HepG2 (cell line): ENCODE results near the gene MPV17L. TPM values are rescaled to one million over a fixed set of nuclear protein-coding genes. Genes with fewer than 3 reads are reported as not detected.
"Not testable (repeated sequence)": the region's sequence is repeated elsewhere in the genome, so short reads cannot be mapped to it uniquely, and the experiment has no call there.

ENCODE experiments used
- ATAC-seq: fragments of 200-7000 bp; cut with Tn5 transposase; 3 replicates; pipeline ENCODE4 v1.9.1; 2020; ENCODE audit warnings: mild to moderate bottlenecking, moderate library complexity
- BruUV-seq: library from RNA; stranded (reverse); fragments of 400-500 nt; replicated peaks from 2 replicates; lab custom pipeline; 2021; lab: Mats Ljungman, UMichigan
- CTCF ChIA-PET: fragments of 300-600 bp; formaldehyde crosslinking; extraction: SDS; loops from one replicate; lab custom pipeline; 2021; ENCODE audit warnings: low total read pairs, inconsistent platforms, low intra/inter-chr PET ratio; lab: Yijun Ruan, JAX
- POLR2A ChIA-PET: fragments of 350-600 bp; sonication (Branson Sonifier 250); formaldehyde crosslinking; loops from one replicate; lab custom pipeline; 2020; ENCODE audit warnings: antibody characterized with exemption, inconsistent platforms; lab: Yijun Ruan, JAX
- DNase-seq: peaks from one replicate; pipeline ENCODE4 v3.0.0-alpha.2; 2015; ENCODE audit warnings: low spot score
- FAIRE-seq: peaks from 3 replicates; lab custom pipeline; 2011; peaks lifted over from hg19 to GRCh38; lab: Jason Lieb, UNC
- H2AFZ ChIP-seq: one replicate; pipeline ENCODE4 v1.6.1; 2011; ENCODE audit warnings: low read length, inconsistent platforms
- H3K27ac ChIP-seq: fragments of 300-600 bp; 3 replicates; pipeline ENCODE4 v1.8.0; 2011; ENCODE audit warnings: mixed run types, mild to moderate bottlenecking, mixed read lengths, low read length, inconsistent platforms; ENCODE audit not compliant: insufficient read depth; ENCODE audit errors: extremely low read length
- H3K27me3 ChIP-seq, 2 experiments: fragments of 200-600 bp in 1 of 2; 2 replicates in 1 of 2; 3 replicates in 1 of 2; pipeline versions ENCODE4 v1.6.0 to v1.8.0; 2011; ENCODE audit warnings: low read length in 2 of 2, mild to moderate bottlenecking in 2 of 2, moderate library complexity in 2 of 2, inconsistent platforms in 1 of 2; ENCODE audit not compliant: insufficient read depth in 2 of 2, control insufficient read depth in 1 of 2
- H3K36me3 ChIP-seq, 2 experiments: fragments of 200-600 bp in 1 of 2; replicated peaks in 1 of 2; 2 replicates in 1 of 2; 3 replicates in 1 of 2; pipeline versions ENCODE4 v1.5.1 to v1.8.0; 2011; ENCODE audit warnings: low read length in 2 of 2, inconsistent platforms in 1 of 2; ENCODE audit not compliant: insufficient read depth in 2 of 2, control insufficient read depth in 1 of 2
- H3K4me1 ChIP-seq: 2 replicates; pipeline ENCODE4 v1.5.1; 2012; ENCODE audit warnings: low read length, inconsistent platforms; ENCODE audit not compliant: insufficient read depth
- H3K4me2 ChIP-seq: 2 replicates; pipeline ENCODE4 v1.6.0; 2011; ENCODE audit warnings: low read depth, low read length, inconsistent platforms
- H3K4me3 ChIP-seq, 3 experiments: fragments of 200-600 bp in 1 of 3; sonication (generic), shearing (Covaris generic) in 1 of 3; replicated peaks in 1 of 3; 2 replicates each; pipeline ENCODE4 v1.5.1; 2011 to 2016; ENCODE audit warnings: low read length in 3 of 3, inconsistent platforms in 2 of 3, low read depth in 2 of 3, mild to moderate bottlenecking in 2 of 3, control low read depth in 1 of 3, mixed read lengths in 1 of 3; ENCODE audit not compliant: insufficient read depth in 1 of 3
- H3K79me2 ChIP-seq: one replicate; pipeline ENCODE4 v1.6.1; 2011; ENCODE audit warnings: low read length, inconsistent platforms; ENCODE audit not compliant: insufficient read depth
- H3K9ac ChIP-seq: 2 replicates; pipeline ENCODE4 v1.6.0; 2011; ENCODE audit warnings: mild to moderate bottlenecking, low read depth, low read length, inconsistent platforms; ENCODE audit not compliant: insufficient read depth
- H3K9me3 ChIP-seq: 2 replicates; pipeline ENCODE4 v1.5.1; 2012; ENCODE audit warnings: mild to moderate bottlenecking, low read length
- H4K20me1 ChIP-seq: 2 replicates; pipeline ENCODE4 v1.6.0; 2011; ENCODE audit warnings: inconsistent platforms, mild to moderate bottlenecking, low read length, moderate library complexity; ENCODE audit not compliant: insufficient read depth
- HOXA3 ChIP-seq: sonication (generic); formaldehyde crosslinking; IDR thresholded peaks from 2 replicates; pipeline ENCODE4 v1.5.0; 2020; ENCODE audit warnings: missing genetic modification reagents
- LBX2 ChIP-seq: sonication (generic); formaldehyde crosslinking; IDR thresholded peaks from 2 replicates; pipeline ENCODE4 v1.5.0; 2020; ENCODE audit warnings: missing genetic modification reagents, mild to moderate bottlenecking, borderline replicate concordance
- MAFF ChIP-seq: IDR thresholded peaks from 2 replicates; pipeline ENCODE4 v1.6.1; 2011; ENCODE audit warnings: low read depth, low read length, improper control_type of control experiment
- MAFK ChIP-seq, 2 experiments: IDR thresholded peaks in 1 of 2; conservative IDR thresholded peaks in 1 of 2; 2 replicates each; pipeline ENCODE4 v1.6.1; 2011; ENCODE audit warnings: improper control_type of control experiment in 2 of 2, low read length in 2 of 2
- ZMYM3 ChIP-seq: sonication (generic); formaldehyde crosslinking; IDR thresholded peaks from 2 replicates; pipeline ENCODE4 v1.5.1; 2020; ENCODE audit warnings: mild to moderate bottlenecking, missing genetic modification reagents
- ZNF121 ChIP-seq: sonication (generic); formaldehyde crosslinking; IDR thresholded peaks from 2 replicates; pipeline ENCODE4 v1.5.0; 2020; ENCODE audit warnings: mild to moderate bottlenecking, missing genetic modification reagents
- ZNF770 ChIP-seq: sonication (generic); formaldehyde crosslinking; IDR thresholded peaks from 2 replicates; pipeline ENCODE4 v1.5.0; 2020; ENCODE audit warnings: mild to moderate bottlenecking, missing genetic modification reagents
- WGBS: methylation state at CpG from one replicate; pipeline ENCODE4 v1.1.6; 2017; ENCODE audit warnings: low lambda C conversion rate; 5-methylcytosine and 5-hydroxymethylcytosine counted together
- in situ Hi-C: cut with HindIII; loops from 2 replicates; pipeline ENCODE4 v1.10.0; 2017; ENCODE audit warnings: low pct_unique_long_range_greater_than_20kb; ENCODE audit not compliant: extremely low pct_ligation_motif_present
- intact Hi-C: fragments of 100-400 bp; cut with micrococcal nuclease; formaldehyde crosslinking; loops from one replicate; pipeline ENCODE4 v1.10.0; 2022; ENCODE audit not compliant: unreplicated experiment
- polyA plus RNA-seq, 8 experiments: library from polyadenylated mRNA; depleted of rRNA in 3 of 8; stranded (reverse) in 7 of 8; unstranded in 1 of 8; fragments of >200 nt; fragmentation: Illumina TruSeq in 4 of 8; extraction: Trizol in 4 of 8; gene quantifications; 2 replicates each; pipeline versions ENCODE4 v1.2.1 to v1.2.3, GENCODE V29; 2011 to 2016; ENCODE audit warnings: low read depth in 4 of 8, missing spikeins in 1 of 8, mixed read lengths in 1 of 8; ENCODE audit not compliant: insufficient read depth in 1 of 8
- total RNA-seq, 5 experiments: library from RNA; depleted of rRNA; stranded (reverse); fragments of >200 nt; fragmentation: Illumina TruSeq; extraction: Trizol; gene quantifications; 2 replicates each; pipeline ENCODE4 v1.2.3, GENCODE V29; 2016; ENCODE audit warnings: low read depth in 1 of 5

The MPV17L gene
- total and polyA plus RNA-seq, 2 of the 13 experiments (the other 11 are each of a cell fraction or from before 2014, with no cell fraction given): 34.7 to 63.8 TPM

GRCh38 chr16:15452246-15452855 lies 56.8 kb downstream of the MPV17L start:
- no peaks in the 10 kb centered on the region for H3K36me3 ChIP-seq
- CTCF ChIA-PET: no interaction called here
- no peaks in the 10 kb centered on the region for H3K9me3 ChIP-seq
- 66% methylated on average over 8 of the region's 8 CpGs for WGBS
- no TSS peak for BruUV-seq
- no peaks in the 10 kb centered on the region for H4K20me1 ChIP-seq
- H3K9ac ChIP-seq: no peak overlapping the region
- POLR2A ChIA-PET: no interaction called here
- no peak overlapping the region for H3K27ac ChIP-seq
- ATAC-seq (no peak), DNase-seq (no peak), FAIRE-seq (no peak)
- peaks cover 50% of the 10 kb centered on the region for H3K4me1 ChIP-seq
- H3K4me2 ChIP-seq: no peak overlapping the region
- no peaks in the 10 kb centered on the region for H3K79me2 ChIP-seq
- intact Hi-C loops: no loop called here
- H3K4me3 ChIP-seq: no peak overlapping the region
- peak; percentile 96 for TF ChIP-seq MAFF
- peak; percentile 96 to 97 for TF ChIP-seq MAFK (conservative IDR thresholded peaks at IDR 0.05 in 1 of 2, IDR thresholded peaks at IDR 0.05 in 1 of 2; ENCODE audit: low read length in 2 of 2)
- no peak for TF ChIP-seq HOXA3 (CRISPR knock-in tag)
- no peak for TF ChIP-seq LBX2 (CRISPR knock-in tag)
- no peak overlapping the region for H2AFZ ChIP-seq
- in situ Hi-C loops: no loop called here
- H3K27me3 ChIP-seq: no peaks in the 10 kb centered on the region

GRCh38 chr16:15453296-15453695 lies 57.7 kb downstream of the MPV17L start:
- H3K27ac ChIP-seq, H3K4me2 ChIP-seq, DNase-seq, CTCF ChIA-PET, H3K27me3 ChIP-seq, H2AFZ ChIP-seq, BruUV-seq, in situ Hi-C loops, H4K20me1 ChIP-seq, FAIRE-seq, H3K9ac ChIP-seq, H3K9me3 ChIP-seq, H3K4me3 ChIP-seq, intact Hi-C loops, POLR2A ChIA-PET, H3K36me3 ChIP-seq, H3K79me2 ChIP-seq, ATAC-seq: not testable (repeated sequence)
- WGBS: 85% methylated on average over 7 of the region's 7 CpGs
- peak; percentile 69 for TF ChIP-seq ZNF770 (CRISPR knock-in tag)
- 0 out of 2 replicates have a peak, but pooled peaks have one; percentile 38 for TF ChIP-seq ZMYM3
- peak; percentile 85 for TF ChIP-seq ZNF121 (CRISPR knock-in tag)
- H3K4me1 ChIP-seq: peaks cover 53% of the 10 kb centered on the region
